HG02884 (cell line): ENCODE data around the gene TPGS2.

Source experiments
- ATAC-seq: cut with Tn5 transposase; IDR thresholded peaks from one replicate; pipeline ENCODE4 v1.9.1; 2021; ENCODE audit warnings: mild to moderate bottlenecking, moderate library complexity; ENCODE audit not compliant: unreplicated experiment

The TPGS2 gene

DNA sequence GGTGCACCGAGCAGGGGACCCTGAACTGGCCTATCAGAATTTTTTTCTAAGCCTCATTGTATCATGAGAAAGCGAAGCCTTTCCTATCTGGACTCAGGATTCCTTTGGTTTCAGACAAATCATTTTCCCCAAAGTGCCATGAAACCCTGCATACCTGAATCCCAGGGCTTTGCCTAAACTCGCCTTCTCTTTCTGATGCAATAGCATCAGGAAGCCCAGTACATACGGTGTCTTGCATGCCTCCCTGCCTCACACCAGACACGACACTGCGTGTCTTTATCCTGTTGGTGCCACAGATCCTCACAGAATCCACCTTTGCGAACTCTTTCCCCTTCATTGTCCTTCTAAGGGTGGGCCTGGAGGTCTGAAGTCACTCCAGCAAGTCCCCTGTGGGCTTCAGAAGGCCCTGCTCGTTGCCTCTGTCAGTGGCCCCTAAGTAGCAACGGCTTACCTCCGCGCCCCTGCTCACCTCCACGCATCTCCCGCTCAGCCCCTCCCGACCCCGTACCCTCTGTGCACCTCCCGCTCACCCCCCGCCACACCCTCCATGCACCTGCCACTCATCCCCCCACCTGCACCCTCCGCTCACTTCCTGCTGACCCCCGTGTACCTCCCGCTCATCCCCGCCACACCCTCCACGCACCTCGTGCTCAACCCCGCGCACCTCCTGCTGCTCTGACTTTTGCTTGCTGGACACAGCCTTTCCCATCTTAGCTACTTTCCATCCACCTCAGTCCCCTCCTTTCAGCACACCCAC lies 83.4 kb downstream of the TPGS2 start:
- ATAC-seq, result no peak

DNA sequence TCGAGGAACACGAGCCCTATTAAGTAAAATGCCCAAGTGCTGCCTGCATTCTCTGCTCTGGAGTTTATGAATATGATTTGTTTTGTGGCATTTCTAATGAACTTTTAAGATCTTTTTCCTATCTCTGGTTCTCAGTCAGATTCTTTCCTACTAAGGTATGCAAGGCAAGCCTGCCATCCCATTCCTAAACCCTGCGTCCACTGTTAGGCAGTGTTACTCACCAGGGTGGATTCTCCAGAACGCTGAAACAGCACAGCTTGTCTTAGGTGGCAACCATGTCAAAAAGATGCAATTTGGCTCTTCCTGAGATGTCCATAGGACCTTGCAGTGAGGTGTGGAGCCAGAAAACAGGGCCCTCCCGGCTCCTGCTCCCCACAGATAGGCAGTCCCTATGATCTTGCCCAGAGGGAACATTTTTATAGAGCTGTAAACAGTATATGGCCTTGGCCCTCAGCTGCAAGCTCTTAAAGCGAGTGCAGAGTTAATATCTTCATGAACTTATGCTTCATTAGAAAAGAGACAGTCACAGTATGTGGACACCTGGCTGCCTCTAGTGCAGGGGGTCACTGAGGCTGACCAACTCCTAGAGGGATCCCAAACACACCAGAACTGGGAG lies 84.4 kb downstream of the TPGS2 start:
- no peak for ATAC-seq
